GM18870 (cell line): ENCODE results near the gene GALNT2.

Source experiments
- ATAC-seq: cut with Tn5 transposase; IDR thresholded peaks from one replicate; pipeline ENCODE4 v1.9.1; 2021; ENCODE audit warnings: moderate library complexity; ENCODE audit not compliant: unreplicated experiment

Gene GALNT2

GRCh38 chr1:230141797-230142607 lies 75.0 kb downstream of the GALNT2 start:
- no peak for ATAC-seq

DNA sequence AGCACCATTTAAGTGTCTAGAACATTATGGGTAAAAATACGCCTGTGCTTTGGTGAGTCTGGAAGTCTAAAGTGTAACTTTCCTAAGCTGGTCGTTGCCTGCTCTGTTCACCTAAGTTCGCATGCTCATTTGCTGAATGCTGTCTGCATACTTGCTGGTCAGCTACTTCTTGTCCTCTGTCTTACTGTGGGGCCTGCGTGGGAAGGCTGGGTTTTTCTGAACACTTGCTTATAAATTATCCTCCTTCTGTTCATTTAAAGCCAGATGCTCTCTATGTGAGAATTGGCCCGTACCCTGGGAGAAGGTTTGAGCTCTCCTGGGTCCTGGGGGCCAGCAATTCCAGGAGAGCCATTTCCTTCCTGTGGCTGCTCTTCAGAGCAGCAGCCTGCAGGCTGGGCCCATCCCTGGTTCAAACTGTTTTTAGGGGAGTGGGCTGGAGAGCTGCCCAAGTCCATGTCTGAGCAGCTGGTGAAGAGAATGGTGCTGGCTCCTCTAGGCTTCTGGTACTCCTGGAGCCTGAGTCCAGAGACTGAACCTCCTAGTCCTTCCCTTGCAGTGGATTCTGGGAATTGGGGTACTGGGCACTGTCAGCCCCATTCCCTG lies 75.7 kb downstream of the GALNT2 start:
- ATAC-seq: no peak

DNA sequence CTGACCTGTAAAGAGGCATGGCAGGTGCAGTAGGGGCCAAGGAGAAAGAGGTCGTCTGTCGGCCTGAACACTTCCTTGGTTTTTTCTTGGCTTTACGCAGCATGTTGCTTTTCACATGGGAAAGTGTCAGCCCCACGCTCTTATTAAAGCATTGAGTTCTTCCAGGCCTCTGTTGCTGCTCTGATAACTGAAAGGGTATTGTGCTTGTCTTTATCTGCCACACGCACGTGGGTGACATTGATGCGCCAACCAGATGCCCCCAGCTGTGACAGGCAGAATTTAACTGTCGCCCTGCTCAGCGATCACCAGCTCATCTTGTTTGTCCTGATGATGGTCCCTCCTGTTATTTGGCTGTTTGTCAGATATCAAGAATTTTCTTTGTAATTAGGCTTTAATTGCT lies 76.5 kb downstream of the GALNT2 start:
- no peak for ATAC-seq

DNA sequence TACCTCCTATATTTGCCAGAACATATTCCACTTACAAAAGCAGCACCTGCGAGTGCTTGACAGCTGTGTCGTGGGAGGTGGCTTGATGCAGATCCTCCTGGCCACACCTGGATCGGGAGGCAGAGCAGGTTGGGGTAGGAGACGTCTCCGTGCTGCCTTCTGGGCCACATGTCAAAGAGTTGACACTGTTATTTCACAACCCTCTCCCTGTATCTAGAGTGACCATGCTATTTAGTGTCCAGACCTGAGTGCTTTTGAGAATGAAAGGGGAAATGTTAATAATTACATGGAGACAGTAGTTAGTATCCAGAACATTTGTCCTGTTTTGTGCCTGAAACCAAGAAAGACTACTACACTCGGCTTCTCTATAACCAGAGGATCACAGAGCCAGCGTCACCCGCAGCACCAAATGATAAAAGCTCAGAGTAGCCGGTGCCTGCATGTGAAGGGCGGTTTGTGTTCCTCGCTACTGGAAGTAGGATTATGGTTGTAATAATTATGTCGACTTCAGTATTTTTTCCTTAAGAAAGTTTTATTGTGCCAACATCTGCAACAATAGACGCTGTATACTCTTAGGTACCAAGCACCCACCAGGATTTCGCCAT lies 77.1 kb downstream of the GALNT2 start:
- no peak for ATAC-seq

GRCh38 chr1:230144758-230145504 lies 77.9 kb downstream of the GALNT2 start:
- ATAC-seq: no peak

GRCh38 chr1:230145505-230145899 lies 78.5 kb downstream of the GALNT2 start:
- no peak for ATAC-seq

- no peak for ATAC-seq
These were observed 79.0 kb downstream of the GALNT2 start for GRCh38 chr1:230145953-230146476.

- no peak for ATAC-seq
These were observed 79.7 kb downstream of the GALNT2 start for GRCh38 chr1:230146709-230147108.

DNA sequence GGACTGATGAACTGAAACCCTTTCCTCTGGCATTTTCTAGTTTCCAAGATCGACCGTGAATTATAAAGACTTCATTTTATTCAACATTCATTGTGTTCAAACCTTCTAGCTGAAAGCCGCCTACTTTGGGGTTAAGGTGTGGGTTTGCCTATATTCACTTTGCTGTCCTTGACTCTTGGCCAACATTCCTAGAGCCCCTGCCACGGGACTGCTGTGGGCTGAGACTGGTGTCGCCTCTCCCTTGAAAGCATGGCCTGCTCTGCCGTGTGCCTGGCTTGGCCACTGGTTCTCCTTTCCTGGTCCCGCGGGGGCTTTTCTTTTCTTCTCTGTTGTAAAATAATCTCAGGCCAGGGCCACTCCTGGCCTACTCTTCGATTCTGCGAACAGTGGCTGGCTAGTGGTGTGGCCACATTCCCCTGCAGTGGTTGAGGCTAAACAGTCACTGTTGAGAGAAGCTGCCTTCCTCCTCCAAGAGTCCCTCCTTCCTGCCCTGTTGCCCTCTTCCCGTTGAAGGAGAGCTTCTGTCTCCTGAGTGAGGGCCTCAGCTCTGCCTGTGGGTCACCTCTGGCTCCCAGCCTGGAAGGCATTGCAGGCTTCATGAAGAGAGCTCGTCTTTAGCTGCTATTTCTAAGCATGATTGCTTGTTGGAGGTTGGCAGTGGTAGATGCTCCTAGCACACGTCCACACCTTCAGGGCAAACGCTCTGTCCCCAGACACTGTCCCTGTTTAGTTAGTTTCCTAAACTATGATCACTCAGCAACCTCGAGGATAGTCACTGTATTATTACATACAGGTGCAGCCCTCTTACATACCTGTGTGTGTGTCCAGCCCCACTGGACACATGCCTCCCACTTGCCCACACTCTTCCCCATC lies 80.5 kb downstream of the GALNT2 start:
- no peak for ATAC-seq

DNA sequence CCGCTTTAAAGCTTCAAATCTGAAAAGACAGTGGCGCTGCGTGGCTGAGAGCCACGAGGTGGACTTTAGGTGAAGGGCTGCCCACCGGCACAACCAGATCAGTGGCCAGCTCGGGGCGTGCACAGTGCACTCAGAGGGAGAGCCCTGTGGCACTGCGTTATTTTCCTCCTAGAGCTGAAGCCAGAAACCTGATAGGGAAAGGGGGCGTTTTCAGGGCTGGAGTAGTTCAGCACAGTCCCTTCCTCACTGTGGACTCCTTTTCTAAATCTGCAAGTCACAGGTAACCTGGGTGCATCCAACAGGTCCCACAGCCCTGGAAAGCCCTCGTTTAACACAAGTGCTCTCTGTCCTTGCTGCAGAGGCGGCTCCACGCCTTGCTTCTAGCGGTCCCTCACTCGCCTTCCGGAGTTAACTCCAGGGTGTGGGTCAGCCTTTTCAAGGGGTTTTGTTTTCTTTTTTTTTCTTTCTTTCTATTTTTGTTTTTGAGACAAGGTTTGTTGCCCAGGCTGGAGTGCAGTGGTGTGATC lies 81.2 kb downstream of the GALNT2 start:
- no peak for ATAC-seq

GRCh38 chr1:230148768-230149469 lies 81.9 kb downstream of the GALNT2 start:
- ATAC-seq: no peak

DNA sequence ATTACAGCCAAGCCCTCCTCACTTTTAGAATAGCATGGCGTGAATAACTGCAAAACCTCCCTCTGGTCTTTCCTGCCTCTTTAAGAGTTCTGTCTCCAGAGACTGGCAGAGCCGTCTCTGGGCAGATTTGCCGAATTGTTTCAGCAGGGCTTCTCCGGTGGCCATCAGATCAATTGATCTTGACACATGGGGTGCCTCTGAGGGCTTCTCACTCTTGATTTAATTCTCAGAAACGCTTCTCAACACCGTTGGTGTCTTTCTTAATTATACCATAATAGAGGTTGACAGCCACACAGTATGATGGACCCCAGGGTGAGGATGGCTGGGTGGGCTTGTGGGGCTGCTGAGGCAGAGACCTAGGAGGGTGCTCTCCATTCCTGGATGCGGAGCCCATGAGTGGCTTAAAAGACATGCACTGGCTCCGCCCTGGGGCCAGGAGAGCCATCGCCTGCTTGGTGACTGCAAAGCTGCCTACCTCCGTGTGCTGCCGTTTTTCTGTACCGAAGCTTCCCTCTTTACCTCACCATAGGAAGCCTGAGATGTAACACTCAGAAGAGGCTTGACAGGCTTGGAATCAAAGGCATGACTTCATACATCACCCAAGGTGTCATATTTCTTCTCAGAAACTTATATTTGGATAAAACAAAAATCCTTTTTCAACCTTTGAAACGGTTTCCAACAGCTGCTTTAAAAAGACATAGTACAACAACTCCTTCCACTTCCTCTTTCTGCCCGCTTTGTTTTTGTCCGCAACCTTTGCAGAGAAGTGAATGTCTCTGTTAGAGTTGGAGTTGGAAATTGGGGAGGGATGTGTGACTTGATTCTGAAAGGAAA lies 82.9 kb downstream of the GALNT2 start:
- ATAC-seq: peak; percentile 55

- no peak for ATAC-seq
These were observed 83.6 kb downstream of the GALNT2 start for GRCh38 chr1:230150615-230151014.

DNA sequence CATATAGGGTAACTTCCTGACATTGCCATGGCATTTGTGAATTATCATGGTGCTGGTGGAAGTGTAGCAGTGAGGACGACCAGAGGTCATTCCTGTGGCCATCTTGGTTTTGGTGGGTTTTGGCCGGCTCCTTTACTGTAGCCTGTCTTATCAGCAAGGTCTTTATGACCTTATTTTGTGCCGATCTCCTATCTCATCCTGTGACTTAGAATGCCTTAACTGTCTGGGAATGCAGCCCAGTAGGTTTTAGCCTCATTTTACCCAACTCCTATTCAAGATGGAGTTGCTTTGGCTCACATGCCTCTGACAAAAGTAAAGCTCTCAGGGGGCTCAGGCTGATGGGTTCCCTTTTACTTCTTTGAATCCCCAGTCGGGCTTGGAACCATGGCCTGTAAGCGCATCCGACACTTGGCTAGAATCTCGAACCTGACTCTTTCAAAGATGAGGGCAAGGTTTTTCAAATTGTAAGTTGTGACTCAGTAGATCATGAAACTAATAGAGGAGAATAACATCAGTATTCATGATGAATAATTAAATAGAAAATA lies 85.0 kb downstream of the GALNT2 start:
- no peak for ATAC-seq

- ATAC-seq: no peak
These were observed 86.0 kb downstream of the GALNT2 start for GRCh38 chr1:230152999-230153398.

DNA sequence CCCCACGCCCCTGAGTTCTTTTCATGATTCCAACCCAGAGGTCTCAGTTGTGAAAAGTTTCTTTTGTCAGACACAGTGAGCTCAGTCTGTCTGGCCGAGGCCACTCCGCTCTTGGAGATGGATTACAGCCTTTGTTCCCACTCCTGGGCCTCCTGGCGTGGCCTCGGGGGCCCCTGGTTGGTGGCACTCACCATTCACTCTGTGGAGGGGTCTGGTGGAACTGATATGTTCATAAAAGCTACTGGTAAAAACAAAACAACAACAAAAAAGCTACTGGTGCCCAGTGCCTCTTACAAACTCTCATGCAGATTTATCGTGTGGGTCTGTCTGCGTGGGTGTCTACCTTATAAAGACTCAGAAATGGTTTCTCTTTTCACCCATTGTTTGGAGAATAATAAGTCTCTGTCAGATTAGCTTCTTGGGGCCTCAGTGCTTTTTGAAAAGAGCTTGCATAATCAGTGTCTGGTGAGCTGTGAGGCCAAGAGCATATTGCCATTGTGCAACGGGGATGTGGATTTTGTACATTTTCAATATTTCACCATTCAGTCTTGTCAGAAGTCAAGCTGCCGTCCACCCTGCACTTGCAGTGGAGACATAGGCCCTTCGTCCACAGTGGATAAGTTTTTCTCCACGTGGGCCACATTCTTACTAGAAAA lies 86.7 kb downstream of the GALNT2 start:
- no peak for ATAC-seq

GRCh38 chr1:230155021-230155420 lies 88.0 kb downstream of the GALNT2 start:
- ATAC-seq: no peak

DNA sequence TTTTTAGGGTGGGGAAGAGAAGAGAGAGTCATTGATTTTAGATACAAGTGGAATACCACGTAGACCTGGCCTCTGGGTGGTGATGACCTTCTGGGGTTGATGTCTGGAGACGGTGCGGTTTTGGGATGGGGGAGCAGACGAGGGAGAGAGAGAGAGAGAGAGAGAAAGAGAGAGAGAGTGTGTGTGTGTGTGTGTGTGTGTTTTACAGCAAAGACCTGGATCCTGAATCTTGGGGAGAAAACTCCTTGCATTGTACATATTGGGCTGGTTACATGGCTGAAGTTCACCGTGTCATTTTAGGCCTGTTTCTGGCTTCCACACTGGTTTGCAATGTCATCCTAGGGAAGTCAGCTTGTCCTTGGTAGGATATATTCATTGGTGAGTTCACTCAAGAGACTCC lies 89.0 kb downstream of the GALNT2 start:
- no peak for ATAC-seq
